Measurements from ENCODE around the gene ABCD4.

Gene ABCD4

GRCh38 chr14:74248017-74248416, 54.7 kb downstream of the ABCD4 start (continued):
- TF ChIP-seq TSHZ1 (tag by site-specific recombination; IDR thresholded peaks at IDR 0.05; ENCODE audit: borderline replicate concordance) = no peak
- TF ChIP-seq ZNF660 (tag by site-specific recombination; IDR thresholded peaks at IDR 0.05) = no peak

GRCh38 chr14:74246542-74246941, 56.2 kb downstream of the ABCD4 start:
- Histone ChIP-seq H3K4me3 (ENCODE audit: low read depth, low read length) (no peak overlapping the region), H3K27ac (ENCODE audit: extremely low read depth, low read depth, low read length) (no peak overlapping the region), H3K4me1 (ENCODE audit: control insufficient read depth, insufficient read depth, low read length) (no peaks in the 10 kb centered on the region), H3K36me3 (ENCODE audit: control insufficient read depth in 2 of 2, insufficient read depth in 1 of 2, low read length in 2 of 2) (no peaks in the 10 kb centered on the region), H3K9me3 (ENCODE audit: control insufficient read depth, insufficient read depth, low read depth, low read length) (no peaks in the 10 kb centered on the region)
- CTCF ChIA-PET = interaction anchor here (0.6 to 3.4 kb wide), 3 partner anchors 8 to 276 kb away, joined by 3 to 18 read pairs (median 10); no protein-coding TSS in a partner anchor
- POLR2A ChIA-PET = no interaction called here
- TF ChIP-seq ZNF169 (tag by site-specific recombination; IDR thresholded peaks at IDR 0.05) = no peak
- TF ChIP-seq ZNF341 (tag by site-specific recombination; IDR thresholded peaks at IDR 0.05; ENCODE audit: low read depth) = peak; percentile 55

GRCh38 chr14:74245292-74245691, 57.4 kb downstream of the ABCD4 start:
- H3K4me1 ChIP-seq (ENCODE audit: control insufficient read depth, insufficient read depth, low read length) = no peaks in the 10 kb centered on the region
- CTCF ChIA-PET = interaction anchor here (0.6 to 1.9 kb wide), 3 partner anchors 9 to 17 kb away, joined by 3 to 10 read pairs (median 6); no protein-coding TSS in a partner anchor
- POLR2A ChIA-PET = no interaction called here
- no peak overlapping the region for H3K4me3 ChIP-seq (ENCODE audit: low read depth, low read length)
- H3K36me3 ChIP-seq (ENCODE audit: control insufficient read depth in 2 of 2, insufficient read depth in 1 of 2, low read length in 2 of 2) = no peaks in the 10 kb centered on the region
- no peak overlapping the region for H3K27ac ChIP-seq (ENCODE audit: extremely low read depth, low read depth, low read length)
- no peaks in the 10 kb centered on the region for H3K9me3 ChIP-seq (ENCODE audit: control insufficient read depth, insufficient read depth, low read depth, low read length)
- no peak for TF ChIP-seq ZNF335 (tag by site-specific recombination; conservative IDR thresholded peaks at IDR 0.05)
- TF ChIP-seq ZNF433 (tag by site-specific recombination; IDR thresholded peaks at IDR 0.05; ENCODE audit: low read depth) = no peak
- no peak for TF ChIP-seq PRDM10 (tag by site-specific recombination; IDR thresholded peaks at IDR 0.05)
- no peak for TF ChIP-seq ZNF280D (tag by site-specific recombination; IDR thresholded peaks at IDR 0.05)
- no peak for TF ChIP-seq IKZF3 (tag by site-specific recombination; IDR thresholded peaks at IDR 0.05)
- no peak for TF ChIP-seq ZNF140 (tag by site-specific recombination; IDR thresholded peaks at IDR 0.05)
- TF ChIP-seq KLF17 (tag by site-specific recombination; IDR thresholded peaks at IDR 0.05) = no peak
- no peak for TF ChIP-seq ZNF76 (tag by site-specific recombination; IDR thresholded peaks at IDR 0.05; ENCODE audit: borderline replicate concordance, low read depth)
- no peak for TF ChIP-seq ZNF214 (tag by site-specific recombination; IDR thresholded peaks at IDR 0.05; ENCODE audit: borderline replicate concordance)
- no peak for TF ChIP-seq KLF1 (tag by site-specific recombination; IDR thresholded peaks at IDR 0.05)
- no peak for TF ChIP-seq ZNF292 (tag by site-specific recombination; IDR thresholded peaks at IDR 0.05; ENCODE audit: borderline replicate concordance, low read depth)
- no peak for TF ChIP-seq ZNF558 (tag by site-specific recombination; IDR thresholded peaks at IDR 0.05)
- TF ChIP-seq ZNF202 (tag by site-specific recombination; IDR thresholded peaks at IDR 0.05; ENCODE audit: borderline replicate concordance) = no peak
- TF ChIP-seq WT1 (tag by site-specific recombination; IDR thresholded peaks at IDR 0.05) = no peak
- TF ChIP-seq TRIM28 (IDR thresholded peaks at IDR 0.05; ENCODE audit: borderline replicate concordance, low read length) = no peak
- no peak for TF ChIP-seq ZNF239 (tag by site-specific recombination; IDR thresholded peaks at IDR 0.05)
- no peak for TF ChIP-seq ZNF768 (tag by site-specific recombination; IDR thresholded peaks at IDR 0.05)
- TF ChIP-seq SETDB1 (IDR thresholded peaks at IDR 0.05; ENCODE audit: insufficient read length, low read length) = no peak
- no peak for TF ChIP-seq ZNF324 (tag by site-specific recombination; IDR thresholded peaks at IDR 0.05)

Measured in HEK293 (cell line).